HG03342 (cell line): ENCODE results near the gene FAM227A.
A peak's percentile ranks its signal among the peaks of the same experiment; 100 is the strongest.

Source experiments
- ATAC-seq: cut with Tn5 transposase; IDR thresholded peaks from one replicate; pipeline ENCODE4 v1.9.1; 2021; ENCODE audit warnings: mild to moderate bottlenecking, moderate library complexity; ENCODE audit not compliant: unreplicated experiment

FAM227A gene

DNA sequence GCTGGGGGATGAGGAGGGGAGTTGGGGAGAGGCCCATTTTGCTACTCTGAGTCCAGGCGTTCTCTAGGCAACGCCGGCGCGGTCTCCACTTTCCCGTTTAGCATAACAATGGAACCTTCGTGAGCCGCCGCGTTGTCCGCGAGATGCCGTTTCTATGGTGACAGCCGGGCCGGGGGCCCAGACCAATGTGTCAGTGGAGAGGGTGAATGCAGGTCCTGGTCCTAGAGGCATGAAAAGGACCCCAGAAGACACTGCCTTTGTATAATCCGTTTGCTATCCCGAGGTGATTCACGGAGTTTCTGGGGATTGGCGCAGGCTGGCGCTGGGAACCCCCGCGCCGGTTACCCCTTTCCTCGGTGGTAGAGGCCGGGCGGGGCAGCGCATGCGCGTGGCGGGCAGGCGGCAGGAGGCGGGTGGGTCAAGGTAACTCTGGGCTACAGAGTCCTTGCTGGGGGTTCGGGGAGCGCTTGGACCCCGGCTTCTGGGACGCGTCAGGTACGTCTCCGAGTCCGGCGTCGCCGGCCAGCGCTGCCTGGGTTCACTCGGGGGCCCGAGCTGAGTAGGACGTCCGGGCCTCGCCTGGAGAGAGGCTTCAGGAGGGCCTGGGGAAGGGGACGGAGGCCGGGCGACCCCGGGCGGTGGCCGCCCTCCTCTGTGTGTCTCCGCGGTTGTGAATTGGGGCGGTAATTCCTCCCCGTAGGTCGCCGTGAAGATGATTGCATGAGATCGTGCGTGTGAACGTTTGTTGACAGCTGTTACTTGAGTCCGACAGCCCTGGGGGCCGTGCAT is at the start of gene FAM227A, which contains the start of gene CBY1:
Gene FAM227A, minus strand, starts transcription at position 137 of the 789 bp plus-strand sequence. CDS start 6,224 bp downstream, outside the sequence.
Gene CBY1, plus strand, starts transcription at position 383 of the 789 bp plus-strand sequence. CDS start 11,417 bp downstream, outside the sequence.
- ATAC-seq = peak; percentile 74

- ATAC-seq = peak; percentile 69
These were observed 49.3 kb upstream of the FAM227A start, which contains the start of gene GTPBP1 for GRCh38 chr22:38705235-38706100. Gene GTPBP1, plus strand, starts transcription at chr22:38705944. Its CDS starts 12 bp downstream, at chr22:38705956.

DNA sequence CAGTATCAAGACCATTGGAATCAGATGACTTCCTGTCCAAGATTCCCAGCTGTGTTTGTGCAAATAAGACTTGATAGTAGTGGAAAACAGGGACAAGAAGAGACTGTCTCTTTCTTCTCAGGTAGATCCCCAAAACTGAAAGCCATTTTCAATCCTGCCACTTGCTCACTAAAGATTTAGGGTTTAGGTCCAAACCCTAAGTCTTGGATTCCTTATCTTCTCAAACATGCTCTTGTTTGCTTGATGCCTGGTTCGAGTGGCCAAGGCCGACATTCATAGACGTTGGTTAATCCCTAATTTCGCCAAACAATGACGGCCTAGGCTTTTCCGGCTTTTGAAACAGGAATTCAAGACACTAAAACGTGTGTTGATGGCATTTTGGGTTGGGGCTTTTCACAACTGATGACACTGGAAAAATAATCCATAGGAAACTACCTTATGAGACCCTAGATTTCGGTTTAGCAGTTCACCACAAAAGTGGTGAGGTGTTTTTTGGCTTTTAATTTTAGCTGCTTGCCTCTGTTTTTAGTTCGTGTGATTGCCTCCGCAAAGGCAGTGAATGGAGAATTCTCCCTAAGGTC is 48.6 kb upstream of the FAM227A start:
- ATAC-seq = no peak

GRCh38 chr22:38700789-38701628 is 44.8 kb upstream of the FAM227A start, which contains the start of gene JOSD1:
Gene JOSD1, minus strand, starts transcription at chr22:38700943. Its CDS starts 956 bp downstream, at chr22:38699987.
- peak; percentile 35 for ATAC-seq

GRCh38 chr22:38700270-38700788 is 44.1 kb upstream of the FAM227A start:
- ATAC-seq = no peak

GRCh38 chr22:38699784-38700183 is 43.6 kb upstream of the FAM227A start:
- ATAC-seq = no peak

DNA sequence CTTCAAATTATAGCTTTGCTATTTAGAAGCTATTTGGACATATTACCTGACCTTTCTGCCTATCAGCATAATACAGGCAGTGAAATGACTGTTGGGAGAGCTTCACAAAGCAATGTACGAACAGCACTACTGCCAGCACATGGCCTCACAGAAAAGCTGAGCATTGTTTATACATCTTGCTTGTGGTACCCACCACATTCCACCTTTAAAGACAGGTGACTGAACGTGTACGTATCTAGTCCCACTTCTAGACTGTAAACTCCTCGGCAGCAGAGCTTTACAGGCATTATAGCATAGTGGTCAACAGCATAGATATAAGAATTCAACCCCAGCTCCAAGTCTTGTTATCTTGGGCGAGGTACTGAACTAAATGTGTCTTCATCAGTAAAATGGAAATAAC is 43.0 kb upstream of the FAM227A start:
- no peak for ATAC-seq

- ATAC-seq = no peak
These were observed 42.4 kb upstream of the FAM227A start for GRCh38 chr22:38698407-38699094.

DNA sequence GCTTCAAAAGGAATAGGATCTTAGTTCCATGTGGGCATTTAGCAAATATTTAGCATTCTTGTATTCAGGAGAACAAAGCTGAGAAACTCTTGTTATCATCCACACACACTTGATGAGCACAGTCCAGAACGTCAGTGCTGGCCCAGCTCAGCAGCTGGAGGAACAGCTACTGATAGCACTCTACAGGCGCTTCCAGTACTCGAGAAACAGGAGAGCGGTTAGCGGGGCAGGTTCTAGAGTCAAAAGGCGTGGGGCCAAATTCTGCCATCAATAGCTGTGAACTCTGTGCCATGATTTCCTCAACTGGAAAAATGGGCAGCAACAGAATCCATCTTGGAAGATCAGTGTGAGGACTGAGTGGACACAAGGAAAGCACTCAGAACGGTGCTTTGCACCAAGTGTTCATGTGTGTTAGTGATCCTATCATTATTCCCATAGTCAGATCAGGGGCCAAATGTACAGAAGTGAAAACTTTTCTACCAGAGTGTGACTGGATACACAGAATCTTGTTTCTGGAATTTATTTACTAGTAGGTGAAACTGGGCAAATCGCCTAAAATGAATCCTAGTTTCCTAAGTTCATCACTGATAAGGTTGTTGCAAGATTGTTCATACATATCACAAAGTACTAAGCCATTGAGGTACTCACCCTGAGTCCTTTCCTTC is 41.4 kb upstream of the FAM227A start:
- no peak for ATAC-seq

- ATAC-seq = no peak
These were observed 40.6 kb upstream of the FAM227A start for GRCh38 chr22:38696606-38697424.

DNA sequence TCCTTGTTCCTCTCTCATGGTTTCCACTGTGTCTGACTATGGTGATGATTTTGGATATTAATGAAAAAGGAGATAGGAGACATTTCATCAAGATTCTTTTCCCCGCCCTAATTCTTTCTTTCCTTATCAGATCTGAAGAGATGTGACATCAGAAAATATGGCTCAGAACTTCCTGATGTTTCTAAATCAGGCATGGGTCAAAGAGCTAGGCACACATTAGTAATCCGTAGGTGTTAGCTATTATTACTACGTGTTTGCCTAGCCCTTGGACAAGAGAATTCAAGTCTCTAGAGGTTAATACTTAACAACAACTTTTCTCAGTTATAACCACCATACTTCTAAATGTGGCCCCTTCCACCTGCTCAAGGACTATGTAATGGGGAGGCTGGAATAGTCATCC is 38.7 kb upstream of the FAM227A start:
- ATAC-seq = no peak

DNA sequence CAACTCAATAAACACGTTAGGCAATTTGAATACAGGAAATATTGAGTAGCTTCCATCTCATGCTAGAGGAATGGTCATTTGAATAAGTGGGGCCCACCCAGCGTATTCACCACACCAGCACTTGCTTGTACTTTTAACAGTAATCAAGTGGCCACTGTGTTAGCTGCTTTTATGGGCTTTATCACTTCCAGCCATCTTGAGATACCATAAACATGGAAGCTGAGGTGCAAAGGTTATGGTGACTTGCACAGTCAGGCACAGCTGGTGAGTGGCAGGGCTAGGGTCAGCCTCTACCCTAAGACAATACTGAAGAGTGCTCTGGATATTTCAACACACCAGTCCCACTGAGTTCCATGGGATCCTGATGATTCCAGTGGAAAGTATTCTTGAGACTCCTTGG is 37.9 kb upstream of the FAM227A start:
- no peak for ATAC-seq

DNA sequence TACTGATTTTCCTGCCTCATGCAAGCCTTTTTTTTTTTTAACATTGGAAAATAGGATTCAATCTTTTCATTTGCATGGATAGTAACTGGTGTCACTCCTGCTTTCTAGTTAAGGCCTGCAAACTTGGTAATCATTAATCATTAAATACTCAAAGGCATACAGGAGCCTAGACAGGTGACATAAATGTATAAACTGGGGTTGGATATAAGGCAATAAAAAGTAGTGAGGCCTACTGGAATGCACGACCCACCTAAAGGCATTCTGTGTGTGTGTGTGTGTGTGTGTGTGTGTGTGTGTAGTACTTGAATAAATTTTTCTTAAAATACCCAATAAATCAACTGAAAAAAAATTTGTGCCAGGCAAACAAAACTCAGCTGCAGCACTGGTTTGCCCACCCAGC is 33.5 kb upstream of the FAM227A start:
- no peak for ATAC-seq

GRCh38 chr22:38685761-38686160 is 29.6 kb upstream of the FAM227A start:
- no peak for ATAC-seq

DNA sequence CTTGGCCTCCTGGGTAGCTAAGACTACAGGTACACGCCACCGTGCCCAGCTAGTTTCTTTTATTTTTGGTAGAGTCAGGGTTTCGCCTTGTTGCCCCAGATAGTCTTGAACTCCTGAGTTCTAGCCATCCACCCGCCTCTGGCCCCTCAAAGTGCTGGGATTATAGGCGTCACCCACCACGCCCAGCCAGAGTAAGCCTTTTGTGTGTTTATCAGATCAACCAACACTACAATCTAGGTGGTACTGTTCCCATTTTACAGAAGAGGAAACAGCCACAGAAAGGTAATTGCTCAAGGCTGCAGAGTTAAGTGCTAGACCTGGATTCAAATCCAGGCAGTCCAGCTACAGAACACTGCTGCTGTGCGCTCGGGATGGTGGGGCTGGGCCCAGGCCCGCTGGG is 28.7 kb upstream of the FAM227A start:
- no peak for ATAC-seq

DNA sequence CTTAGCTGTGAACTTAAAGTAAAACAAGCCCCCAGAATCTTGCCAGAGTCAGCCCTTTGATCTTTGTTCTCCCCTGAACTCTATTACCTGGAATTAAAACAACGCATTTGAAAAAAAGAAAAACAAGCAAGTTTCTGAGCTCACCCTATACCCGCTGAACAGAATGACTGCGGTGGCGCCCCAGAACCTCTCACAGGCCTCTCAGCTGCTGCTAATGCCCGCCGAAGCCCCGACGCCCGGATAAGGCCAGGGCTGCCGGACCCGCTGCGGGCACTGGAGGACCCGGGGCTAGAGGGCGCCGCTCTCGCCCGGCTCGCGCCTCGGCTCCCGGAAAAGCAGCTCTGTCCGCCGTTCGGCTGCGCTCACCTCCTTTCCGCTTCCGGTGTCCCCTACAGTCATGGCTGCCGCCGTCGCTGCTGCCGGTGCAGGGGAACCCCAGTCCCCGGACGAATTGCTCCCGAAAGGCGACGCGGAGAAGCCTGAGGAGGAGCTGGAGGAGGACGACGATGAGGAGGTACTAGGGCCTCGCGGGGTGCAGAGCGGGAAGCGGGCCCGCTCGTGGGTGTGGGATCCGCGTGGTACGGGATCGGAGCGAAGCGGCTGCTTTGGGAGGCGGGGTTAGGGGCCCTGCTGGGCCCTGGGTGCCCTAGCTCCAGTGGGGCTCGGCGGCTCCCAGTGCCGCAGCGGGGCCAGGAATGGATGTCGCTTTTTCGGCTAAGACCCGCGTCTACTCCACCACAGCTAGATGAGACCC is 25.6 kb upstream of the FAM227A start, which contains the start of gene TOMM22:
Gene TOMM22, plus strand, starts transcription at position 376 of the 754 bp plus-strand sequence. Its CDS starts 22 bp downstream, at position 398.
- peak; percentile 92 for ATAC-seq

- ATAC-seq = no peak
These were observed 19.6 kb upstream of the FAM227A start for GRCh38 chr22:38675833-38676232.
